Esophagus muscularis mucosa (tissue), 4 donors: ENCODE results near the gene KIN. TPM values are rescaled to one million over a fixed set of nuclear protein-coding genes. Genes with fewer than 3 reads are reported as not detected.
A peak's percentile ranks its signal among the peaks of the same experiment; 100 is the strongest.
"Not testable (repeated sequence)": the region's sequence is repeated elsewhere in the genome, so short reads cannot be mapped to it uniquely, and the experiment has no call there.

Experiments used
- DNase-seq: peaks from one replicate; pipeline ENCODE4 v3.0.0-alpha.2; 2017; ENCODE audit errors: extremely low spot score
- H3K27ac ChIP-seq, 4 donors: fragments of 200-600 bp; sonication (generic); replicated peaks in 1 of 4; 1 replicate in 3 of 4; 2 replicates in 1 of 4; pipeline ENCODE4 v1.5.1; 2016 to 2019; ENCODE audit warnings: mild to moderate bottlenecking in 1 of 4
- H3K27me3 ChIP-seq, 4 donors: fragments of 200-600 bp; sonication (generic); one replicate each; pipeline versions ENCODE4 v1.5.1 to v1.6.0; 2016 to 2019
- H3K36me3 ChIP-seq, 4 donors: fragments of 200-600 bp; sonication (generic); one replicate each; pipeline ENCODE4 v1.5.1; 2016 to 2019
- H3K4me1 ChIP-seq, 4 donors: fragments of 200-600 bp; sonication (generic); one replicate each; pipeline ENCODE4 v1.5.1; 2016 to 2019
- H3K4me3 ChIP-seq, 4 donors: fragments of 200-600 bp; sonication (generic); 1 replicate in 2 of 4; 2 replicates in 2 of 4; pipeline ENCODE4 v1.5.1; 2016 to 2019; ENCODE audit warnings: mild to moderate bottlenecking in 4 of 4, moderate library complexity in 1 of 4
- H3K9me3 ChIP-seq, 4 donors: fragments of 200-600 bp; sonication (generic); 1 replicate in 3 of 4; 2 replicates in 1 of 4; pipeline ENCODE4 v1.5.1; 2016 to 2019
- EP300 ChIP-seq: sonication (generic); formaldehyde crosslinking; IDR thresholded peaks from one replicate; pipeline ENCODE4 v1.6.1; 2017; ENCODE audit warnings: antibody characterized with exemption
- POLR2A ChIP-seq: fragments of 450-650 bp; IDR thresholded peaks from one replicate; pipeline ENCODE4 v1.6.1; 2017; ENCODE audit warnings: antibody characterized with exemption, moderate library complexity, mild to moderate bottlenecking, low read depth
- POLR2AphosphoS5 ChIP-seq, 2 donors: sonication (generic); formaldehyde crosslinking; IDR thresholded peaks; one replicate each; pipeline ENCODE4 v1.6.1; 2017; ENCODE audit warnings: antibody characterized with exemption in 2 of 2
- WGBS: methylation state at CpG from one replicate; pipeline ENCODE4 v1.1.5; 2018; 5-methylcytosine and 5-hydroxymethylcytosine counted together
- intact Hi-C: fragments of 100-400 bp; cut with DNase I; formaldehyde crosslinking; loops from one replicate; pipeline ENCODE4 v1.15.1; 2023
- total RNA-seq, 4 donors: library from RNA; depleted of rRNA; stranded (reverse); fragments of >200 nt; gene quantifications; one replicate each; pipeline versions ENCODE4 v1.1.0 to v1.2.1, GENCODE V29; 2016
- TF ChIP-seq, protein P1 (sequence below), 3 experiments: fragments of 200-600 bp in 2 of 3; fragments of 450-650 bp in 1 of 3; sonication (generic) in 2 of 3; IDR thresholded peaks; one replicate each; pipeline ENCODE4 v1.5.1; 2017 to 2019; ENCODE audit warnings: antibody characterized with exemption in 3 of 3, mild to moderate bottlenecking in 2 of 3, moderate library complexity in 1 of 3

Gene KIN
- total RNA-seq, 4 donors from 2014 or later, result 3.1 to 8.3 (median 6.1) TPM

- no peaks in the 10 kb centered on the region for H3K27me3 ChIP-seq
- DNase-seq, result peak; percentile 94
- under 1% methylated on average over 39 of the region's 77 CpGs for WGBS
- H3K4me1 ChIP-seq, result peaks cover 17 to 29% (median 18%) of the 10 kb centered on the region in 4 donors
- TF ChIP-seq EP300 (no peak), POLR2AphosphoS5 (IDR thresholded peaks at IDR 0.05) (peak; percentile 87 to 96)
- peak within 1 kb of the TSS; percentile 75 to 79 (median 78) for H3K27ac ChIP-seq
- H3K4me3 ChIP-seq, result peak within 1 kb of the TSS; percentile 80 to 100 (median 89)
- H3K36me3 ChIP-seq, result peaks cover 0 to 20% (median 3%) of the 10 kb centered on the region in 4 donors
- no peaks in the 10 kb centered on the region for H3K9me3 ChIP-seq
- intact Hi-C loops, result loop anchor here (2.0 kb wide), 1 partner anchor 30 kb away; the partner anchor contains the start of gene ATP5F1C
Measured at GRCh38 chr10:7818295-7819120, 30.7 kb upstream of the KIN start, which contains the start of gene TAF3. TAF3 (plus strand) TSS chr10:7818505; CDS start chr10:7818710, 205 bp downstream.

GRCh38 chr10:7817984-7818294 is 30.1 kb upstream of the KIN start:
- DNase-seq, result no peak
- H3K4me3 ChIP-seq, result peak overlapping the region; percentile 80 to 100 (median 89)
- no peak for TF ChIP-seq POLR2AphosphoS5 (IDR thresholded peaks at IDR 0.05)
- TF ChIP-seq POLR2A, result no peak
- TF ChIP-seq EP300, result no peak
- TF ChIP-seq, protein P1, sequence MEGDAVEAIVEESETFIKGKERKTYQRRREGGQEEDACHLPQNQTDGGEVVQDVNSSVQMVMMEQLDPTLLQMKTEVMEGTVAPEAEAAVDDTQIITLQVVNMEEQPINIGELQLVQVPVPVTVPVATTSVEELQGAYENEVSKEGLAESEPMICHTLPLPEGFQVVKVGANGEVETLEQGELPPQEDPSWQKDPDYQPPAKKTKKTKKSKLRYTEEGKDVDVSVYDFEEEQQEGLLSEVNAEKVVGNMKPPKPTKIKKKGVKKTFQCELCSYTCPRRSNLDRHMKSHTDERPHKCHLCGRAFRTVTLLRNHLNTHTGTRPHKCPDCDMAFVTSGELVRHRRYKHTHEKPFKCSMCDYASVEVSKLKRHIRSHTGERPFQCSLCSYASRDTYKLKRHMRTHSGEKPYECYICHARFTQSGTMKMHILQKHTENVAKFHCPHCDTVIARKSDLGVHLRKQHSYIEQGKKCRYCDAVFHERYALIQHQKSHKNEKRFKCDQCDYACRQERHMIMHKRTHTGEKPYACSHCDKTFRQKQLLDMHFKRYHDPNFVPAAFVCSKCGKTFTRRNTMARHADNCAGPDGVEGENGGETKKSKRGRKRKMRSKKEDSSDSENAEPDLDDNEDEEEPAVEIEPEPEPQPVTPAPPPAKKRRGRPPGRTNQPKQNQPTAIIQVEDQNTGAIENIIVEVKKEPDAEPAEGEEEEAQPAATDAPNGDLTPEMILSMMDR (IDR thresholded peaks at IDR 0.05), result no peak
- H3K27me3 ChIP-seq, result no peaks in the 10 kb centered on the region
- intact Hi-C loops, result loop anchor here (2.0 kb wide), 1 partner anchor 29 kb away; the partner anchor contains the start of gene ATP5F1C
- no peaks in the 10 kb centered on the region for H3K9me3 ChIP-seq
- H3K36me3 ChIP-seq, result peaks cover 0 to 17% (median under 1%) of the 10 kb centered on the region in 4 donors
- H3K4me1 ChIP-seq, result peaks cover 17 to 29% (median 18%) of the 10 kb centered on the region in 4 donors
- H3K27ac ChIP-seq, result peak overlapping the region; percentile 75 to 79 (median 78)
- WGBS, result 2% methylated on average over 10 of the region's 10 CpGs

GRCh38 chr10:7817576-7817975 is 29.8 kb upstream of the KIN start:
- intact Hi-C loops, result no loop called here
- Histone ChIP-seq H3K9me3 (no peaks in the 10 kb centered on the region), H3K36me3 (peaks cover 0 to 13% (median 0%) of the 10 kb centered on the region in 4 donors), H3K4me3 (peak overlapping the region; percentile 80 to 100 (median 89)), H3K27ac (no peak overlapping the region), H3K4me1 (peaks cover 17 to 29% (median 18%) of the 10 kb centered on the region in 4 donors), H3K27me3 (no peaks in the 10 kb centered on the region)
- 16% methylated on average over 8 of the region's 12 CpGs for WGBS
- no peak for TF ChIP-seq EP300
- TF ChIP-seq POLR2AphosphoS5 (IDR thresholded peaks at IDR 0.05), result no peak
- TF ChIP-seq, protein P1 (IDR thresholded peaks at IDR 0.05), result no peak
- TF ChIP-seq POLR2A, result no peak
- no peak for DNase-seq

GRCh38 chr10:7813481-7813880 is 25.7 kb upstream of the KIN start:
- no peaks in the 10 kb centered on the region for H3K27me3 ChIP-seq
- WGBS, result 61% methylated on average over 3 of the region's 3 CpGs
- H3K4me1 ChIP-seq, result peaks cover 0 to 7% (median 6%) of the 10 kb centered on the region in 4 donors
- no peak overlapping the region for H3K27ac ChIP-seq
- peaks cover 0 to 12% (median 5%) of the 10 kb centered on the region in 4 donors for H3K36me3 ChIP-seq
- no peaks in the 10 kb centered on the region for H3K9me3 ChIP-seq
- TF ChIP-seq EP300, result no peak
- TF ChIP-seq, protein P1 (IDR thresholded peaks at IDR 0.05), result no peak
- no peak for TF ChIP-seq POLR2AphosphoS5 (IDR thresholded peaks at IDR 0.05)
- TF ChIP-seq POLR2A, result no peak
- intact Hi-C loops, result no loop called here
- H3K4me3 ChIP-seq, result no peak overlapping the region
- no peak for DNase-seq

DNA sequence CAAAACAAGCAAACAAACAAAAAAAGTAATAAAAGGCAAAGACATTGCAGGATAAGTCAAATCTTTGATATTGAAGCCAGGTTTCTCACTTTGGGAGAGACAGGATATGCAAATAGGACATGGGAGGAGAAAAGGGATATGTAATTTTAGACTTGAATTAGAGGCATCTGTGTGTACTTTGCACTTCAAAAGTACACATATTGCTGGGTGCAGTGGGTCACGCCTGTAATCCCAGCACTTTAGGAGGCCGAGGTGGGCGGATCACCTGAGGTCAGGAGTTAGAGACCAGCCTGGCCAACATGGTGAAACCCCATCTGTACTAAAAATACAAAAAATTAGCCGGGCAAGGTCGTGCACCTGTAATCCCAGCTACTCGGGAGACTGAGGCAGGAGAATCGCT is 23.9 kb upstream of the KIN start:
- H3K27ac ChIP-seq, H3K27me3 ChIP-seq, H3K4me1 ChIP-seq, H3K4me3 ChIP-seq, intact Hi-C loops, DNase-seq, H3K9me3 ChIP-seq: not testable (repeated sequence)
- WGBS, result 83% methylated on average over 7 of the region's 7 CpGs
- peaks cover 6 to 29% (median 21%) of the 10 kb centered on the region in 4 donors for H3K36me3 ChIP-seq
